Dermis microvascular lymphatic vessel endothelial cell (primary cell): ENCODE measurements around the gene ZNF385C. TPM values are rescaled to one million over a fixed set of nuclear protein-coding genes. Genes with fewer than 3 reads are reported as not detected.

Source experiments
- DNase-seq, 2 donors: peaks; one replicate each; pipeline versions ENCODE4 v3.0.0 to v3.0.0-alpha.2; 2010; ENCODE audit warnings: low read depth in 2 of 2
- total RNA-seq: library from RNA; depleted of rRNA; stranded (reverse); fragments of >200 nt; gene quantifications from 2 replicates; pipeline ENCODE4 v1.2.1, GENCODE V29; 2014

ZNF385C gene
- total RNA-seq, 1 donor from 2014 or later: under 0.01 TPM

GRCh38 chr17:42078396-42079043 lies 19.8 kb downstream of the ZNF385C start:
- DNase-seq: peak in 1 of 2 donors; percentile 9

GRCh38 chr17:42077755-42078154 lies 20.5 kb downstream of the ZNF385C start:
- DNase-seq: no peak

- DNase-seq: no peak
Measured at GRCh38 chr17:42076797-42077559, 21.3 kb downstream of the ZNF385C start.

GRCh38 chr17:42075789-42076188 lies 22.5 kb downstream of the ZNF385C start:
- no peak for DNase-seq

- DNase-seq: peak in 1 of 2 donors; percentile 6
Measured at GRCh38 chr17:42072323-42073187, 25.7 kb downstream of the ZNF385C start.

GRCh38 chr17:42071810-42072209 lies 26.5 kb downstream of the ZNF385C start:
- no peak for DNase-seq

GRCh38 chr17:42068979-42069378 lies 29.3 kb downstream of the ZNF385C start:
- no peak for DNase-seq

GRCh38 chr17:42067371-42068091 lies 30.7 kb downstream of the ZNF385C start:
- peak; percentile 14 to 48 for DNase-seq

- DNase-seq: no peak
Measured at GRCh38 chr17:42065201-42065600, 33.1 kb downstream of the ZNF385C start.

- DNase-seq: no peak
Measured at GRCh38 chr17:42062681-42063080, 35.6 kb downstream of the ZNF385C start.

GRCh38 chr17:42061646-42062487 lies 36.4 kb downstream of the ZNF385C start:
- no peak for DNase-seq

- no peak for DNase-seq
Measured at GRCh38 chr17:42060231-42060630, 38.0 kb downstream of the ZNF385C start.

GRCh38 chr17:42059815-42060214 lies 38.5 kb downstream of the ZNF385C start:
- no peak for DNase-seq

- DNase-seq: no peak
Measured at GRCh38 chr17:42058063-42058462, 40.2 kb downstream of the ZNF385C start.

- no peak for DNase-seq
Measured at GRCh38 chr17:42056635-42057034, 41.6 kb downstream of the ZNF385C start.

- no peak for DNase-seq
Measured at GRCh38 chr17:42055496-42055895, 42.8 kb downstream of the ZNF385C start.

- no peak for DNase-seq
Measured at GRCh38 chr17:42055027-42055426, 43.2 kb downstream of the ZNF385C start.

- DNase-seq: no peak
Measured at GRCh38 chr17:42053731-42054500, 44.4 kb downstream of the ZNF385C start.

- no peak for DNase-seq
Measured at GRCh38 chr17:42052346-42052877, 45.9 kb downstream of the ZNF385C start.
